ENCODE measurements around the gene CLIP2. TPM values are rescaled to one million over a fixed set of nuclear protein-coding genes. Genes with fewer than 3 reads are reported as not detected.
"Not testable (repeated sequence)": the region's sequence is repeated elsewhere in the genome, so short reads cannot be mapped to it uniquely, and the experiment has no call there.

Gene CLIP2
- total RNA-seq, 1 experiment from 2014 or later, result 26.2 TPM

GRCh38 chr7:74438327-74438726, 149.1 kb downstream of the CLIP2 start:
- H3K9me3 ChIP-seq (ENCODE audit: low read length), result 0 out of 2 replicates have a peak, but pooled peaks cover 5% of the 10 kb centered on the region
- intact Hi-C loops (cut with micrococcal nuclease), result no loop called here
- ATAC-seq (no peak), DNase-seq (no peak)
- H3K79me2 ChIP-seq (ENCODE audit: low read length), result no peaks in the 10 kb centered on the region
- H3K4me1 ChIP-seq (ENCODE audit: insufficient read depth, low read length), result no peaks in the 10 kb centered on the region
- no peak overlapping the region for H3K27ac ChIP-seq (ENCODE audit: low read length)
- ChIA-PET POLR2A (ENCODE audit: unreplicated experiment) (no interaction called here), CTCF (interaction anchor here (0.7 kb wide), 1 partner anchor 9 kb away, joined by 5 read pairs; no protein-coding TSS in a partner anchor)
- H3F3A ChIP-seq (ENCODE audit: low read length, unreplicated experiment), result no peaks in the 10 kb centered on the region
- no peaks in the 10 kb centered on the region for H3K36me3 ChIP-seq (ENCODE audit: low read depth, low read length)
- H3K27me3 ChIP-seq (ENCODE audit: low read length), result no peaks in the 10 kb centered on the region
- no peak overlapping the region for H3K4me3 ChIP-seq (ENCODE audit: low read length)
- no peaks in the 10 kb centered on the region for H4K20me1 ChIP-seq (ENCODE audit: low read length)
- H3K9ac ChIP-seq (ENCODE audit: low read length), result no peak overlapping the region
- BruUV-seq (replicated peaks), result no TSS peak
- H3K4me2 ChIP-seq (ENCODE audit: low read length), result no peak overlapping the region
- no peak overlapping the region for H2AFZ ChIP-seq (ENCODE audit: low read length)
- TF ChIP-seq EZH2phosphoT487 (IDR thresholded peaks at IDR 0.05; ENCODE audit: borderline replicate concordance, low read length) (no peak), EZH2 (IDR thresholded peaks at IDR 0.05; ENCODE audit: low read length, unreplicated experiment) (no peak)
- TF ChIP-seq, protein P1, sequence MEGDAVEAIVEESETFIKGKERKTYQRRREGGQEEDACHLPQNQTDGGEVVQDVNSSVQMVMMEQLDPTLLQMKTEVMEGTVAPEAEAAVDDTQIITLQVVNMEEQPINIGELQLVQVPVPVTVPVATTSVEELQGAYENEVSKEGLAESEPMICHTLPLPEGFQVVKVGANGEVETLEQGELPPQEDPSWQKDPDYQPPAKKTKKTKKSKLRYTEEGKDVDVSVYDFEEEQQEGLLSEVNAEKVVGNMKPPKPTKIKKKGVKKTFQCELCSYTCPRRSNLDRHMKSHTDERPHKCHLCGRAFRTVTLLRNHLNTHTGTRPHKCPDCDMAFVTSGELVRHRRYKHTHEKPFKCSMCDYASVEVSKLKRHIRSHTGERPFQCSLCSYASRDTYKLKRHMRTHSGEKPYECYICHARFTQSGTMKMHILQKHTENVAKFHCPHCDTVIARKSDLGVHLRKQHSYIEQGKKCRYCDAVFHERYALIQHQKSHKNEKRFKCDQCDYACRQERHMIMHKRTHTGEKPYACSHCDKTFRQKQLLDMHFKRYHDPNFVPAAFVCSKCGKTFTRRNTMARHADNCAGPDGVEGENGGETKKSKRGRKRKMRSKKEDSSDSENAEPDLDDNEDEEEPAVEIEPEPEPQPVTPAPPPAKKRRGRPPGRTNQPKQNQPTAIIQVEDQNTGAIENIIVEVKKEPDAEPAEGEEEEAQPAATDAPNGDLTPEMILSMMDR (conservative IDR thresholded peaks at IDR 0.05; ENCODE audit: low read depth, low read length), result no peak
- no peaks in the 10 kb centered on the region for H3K9me2 ChIP-seq (replicated peaks; ENCODE audit: low read length)

GRCh38 chr7:74439541-74439940, 150.3 kb downstream of the CLIP2 start:
- H3K27ac ChIP-seq (ENCODE audit: low read length), result no peak overlapping the region
- ChIA-PET CTCF (no interaction called here), POLR2A (ENCODE audit: unreplicated experiment) (no interaction called here)
- 0 out of 2 replicates have a peak, but pooled peaks cover 5% of the 10 kb centered on the region for H3K9me3 ChIP-seq (ENCODE audit: low read length)
- no peak overlapping the region for H2AFZ ChIP-seq (ENCODE audit: low read length)
- H3K4me3 ChIP-seq (ENCODE audit: low read length), result no peak overlapping the region
- H3K9ac ChIP-seq (ENCODE audit: low read length), result no peak overlapping the region
- no peak for ATAC-seq
- no peaks in the 10 kb centered on the region for H3K79me2 ChIP-seq (ENCODE audit: low read length)
- intact Hi-C loops (cut with micrococcal nuclease), result no loop called here
- H3K9me2 ChIP-seq (replicated peaks; ENCODE audit: low read length), result no peaks in the 10 kb centered on the region
- no peaks in the 10 kb centered on the region for H3F3A ChIP-seq (ENCODE audit: low read length, unreplicated experiment)
- BruUV-seq (replicated peaks), result no TSS peak
- no peaks in the 10 kb centered on the region for H3K4me1 ChIP-seq (ENCODE audit: insufficient read depth, low read length)
- no peak for TF ChIP-seq EZH2 (IDR thresholded peaks at IDR 0.05; ENCODE audit: low read length, unreplicated experiment)
- no peaks in the 10 kb centered on the region for H4K20me1 ChIP-seq (ENCODE audit: low read length)
- no peaks in the 10 kb centered on the region for H3K36me3 ChIP-seq (ENCODE audit: low read depth, low read length)
- H3K4me2 ChIP-seq (ENCODE audit: low read length), result no peak overlapping the region
- DNase-seq, result no peak
- no peaks in the 10 kb centered on the region for H3K27me3 ChIP-seq (ENCODE audit: low read length)

DNA sequence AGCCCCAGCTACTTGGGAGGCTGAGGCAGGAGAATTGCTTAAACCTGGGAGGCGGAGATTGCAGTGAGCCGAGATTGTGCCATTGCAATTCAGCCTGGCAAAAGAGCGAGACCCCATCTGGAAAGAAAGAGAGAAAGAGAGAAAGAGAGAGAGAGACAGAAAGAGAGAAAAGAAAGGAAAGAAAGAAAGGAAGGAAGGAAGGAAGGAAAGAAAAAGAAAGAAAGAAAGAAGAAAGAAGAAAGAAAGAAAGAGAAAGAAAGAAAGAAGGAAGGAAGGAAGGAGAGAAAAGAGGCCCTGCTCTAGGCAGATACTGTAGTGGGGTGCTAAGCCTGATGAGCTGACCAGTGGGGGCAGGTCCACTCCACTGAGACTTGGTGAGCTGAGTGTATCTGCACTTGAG, 150.9 kb downstream of the CLIP2 start:
- CTCF ChIA-PET; ATAC-seq; H3K79me2 ChIP-seq (ENCODE audit: low read length); intact Hi-C loops (cut with micrococcal nuclease); DNase-seq; H3K9me2 ChIP-seq (replicated peaks; ENCODE audit: low read length); H3F3A ChIP-seq (ENCODE audit: low read length, unreplicated experiment); H3K9ac ChIP-seq (ENCODE audit: low read length); H3K4me2 ChIP-seq (ENCODE audit: low read length); H3K36me3 ChIP-seq (ENCODE audit: low read depth, low read length); H3K4me3 ChIP-seq (ENCODE audit: low read length); H3K27ac ChIP-seq (ENCODE audit: low read length); H4K20me1 ChIP-seq (ENCODE audit: low read length); BruUV-seq (replicated peaks); H3K9me3 ChIP-seq (ENCODE audit: low read length); H2AFZ ChIP-seq (ENCODE audit: low read length); H3K27me3 ChIP-seq (ENCODE audit: low read length); H3K4me1 ChIP-seq (ENCODE audit: insufficient read depth, low read length); POLR2A ChIA-PET (ENCODE audit: unreplicated experiment): not testable (repeated sequence)

- no peak for ATAC-seq
- no peak for DNase-seq
- Histone ChIP-seq H2AFZ (ENCODE audit: low read length) (no peak overlapping the region), H3K9me3 (ENCODE audit: low read length) (0 out of 2 replicates have a peak, but pooled peaks cover 5% of the 10 kb centered on the region), H3K79me2 (ENCODE audit: low read length) (no peaks in the 10 kb centered on the region), H3K4me3 (ENCODE audit: low read length) (no peak overlapping the region), H3F3A (ENCODE audit: low read length, unreplicated experiment) (no peaks in the 10 kb centered on the region), H3K27ac (ENCODE audit: low read length) (no peak overlapping the region), H3K27me3 (ENCODE audit: low read length) (no peaks in the 10 kb centered on the region), H3K9ac (ENCODE audit: low read length) (no peak overlapping the region), H3K9me2 (replicated peaks; ENCODE audit: low read length) (no peaks in the 10 kb centered on the region), H3K4me1 (ENCODE audit: insufficient read depth, low read length) (no peaks in the 10 kb centered on the region), H3K36me3 (ENCODE audit: low read depth, low read length) (no peaks in the 10 kb centered on the region), H3K4me2 (ENCODE audit: low read length) (no peak overlapping the region), H4K20me1 (ENCODE audit: low read length) (no peaks in the 10 kb centered on the region)
- CTCF ChIA-PET, result no interaction called here
- intact Hi-C loops (cut with micrococcal nuclease), result no loop called here
- TF ChIP-seq EZH2 (IDR thresholded peaks at IDR 0.05; ENCODE audit: low read length, unreplicated experiment) (no peak), EZH2phosphoT487 (IDR thresholded peaks at IDR 0.05; ENCODE audit: borderline replicate concordance, low read length) (no peak)
- TF ChIP-seq, protein P1 (conservative IDR thresholded peaks at IDR 0.05; ENCODE audit: low read depth, low read length), result no peak
- POLR2A ChIA-PET (ENCODE audit: unreplicated experiment), result no interaction called here
- no TSS peak for BruUV-seq (replicated peaks)
These were observed 152.6 kb downstream of the CLIP2 start for GRCh38 chr7:74441801-74442200.

Data from PC-3 (cell line).